Astrocyte (in vitro differentiated cells and primary cell): Measurements from ENCODE around the gene GPBP1. TPM values are rescaled to one million over a fixed set of nuclear protein-coding genes. Genes with fewer than 3 reads are reported as not detected.

Experiments
- DNase-seq: peaks from one replicate; pipeline ENCODE4 v3.0.0-alpha.2; 2010; ENCODE audit warnings: low read depth
- FAIRE-seq: peaks from 2 replicates; lab custom pipeline; 2011; peaks lifted over from hg19 to GRCh38; lab: Jason Lieb, UNC
- H2AFZ ChIP-seq: 2 replicates; pipeline ENCODE4 v1.6.0; 2012; ENCODE audit warnings: low read depth, low read length, inconsistent platforms
- H3K27ac ChIP-seq: 2 replicates; pipeline ENCODE4 v1.5.1; 2011; ENCODE audit warnings: low read depth, low read length, inconsistent platforms
- H3K27me3 ChIP-seq: 2 replicates; pipeline ENCODE4 v1.6.0; 2011; ENCODE audit warnings: low read length, inconsistent platforms; ENCODE audit not compliant: insufficient read depth
- H3K36me3 ChIP-seq: 2 replicates; pipeline ENCODE4 v1.5.1; 2011; ENCODE audit warnings: low read length, inconsistent platforms; ENCODE audit not compliant: insufficient read depth
- H3K4me1 ChIP-seq: 2 replicates; pipeline ENCODE4 v1.5.1; 2011; ENCODE audit warnings: low read length, inconsistent platforms; ENCODE audit not compliant: insufficient read depth
- H3K4me2 ChIP-seq: 2 replicates; pipeline ENCODE4 v1.6.0; 2012; ENCODE audit warnings: low read length, inconsistent platforms
- H3K4me3 ChIP-seq: 2 replicates; pipeline ENCODE4 v1.5.1; 2011; ENCODE audit warnings: low read depth, mild to moderate bottlenecking, low read length, inconsistent platforms; ENCODE audit not compliant: insufficient read depth
- H3K79me2 ChIP-seq: 2 replicates; pipeline ENCODE4 v1.6.0; 2012; ENCODE audit warnings: mild to moderate bottlenecking, low read length, inconsistent platforms; ENCODE audit not compliant: insufficient read depth
- H3K9ac ChIP-seq: 2 replicates; pipeline ENCODE4 v1.6.0; 2012; ENCODE audit warnings: mild to moderate bottlenecking, low read length, inconsistent platforms
- H3K9me3 ChIP-seq: 2 replicates; pipeline ENCODE4 v1.5.1; 2012; ENCODE audit warnings: low read depth, mild to moderate bottlenecking, low read length, inconsistent platforms; ENCODE audit not compliant: insufficient read depth
- H4K20me1 ChIP-seq: 2 replicates; pipeline ENCODE4 v1.6.0; 2012; ENCODE audit warnings: low read length, inconsistent platforms; ENCODE audit not compliant: insufficient read depth
- H3K27ac Mint-ChIP-seq: one replicate; pipeline ENCODE4 v1.8.0; 2021; ENCODE audit warnings: mild to moderate bottlenecking, mixed read lengths; ENCODE audit not compliant: unreplicated experiment
- H3K27me3 Mint-ChIP-seq: one replicate; pipeline ENCODE4 v1.8.0; 2021; ENCODE audit warnings: low read depth, mixed read lengths; ENCODE audit not compliant: unreplicated experiment
- H3K36me3 Mint-ChIP-seq: one replicate; pipeline ENCODE4 v1.8.0; 2021; ENCODE audit warnings: low read depth, mixed read lengths; ENCODE audit not compliant: unreplicated experiment
- H3K4me1 Mint-ChIP-seq: one replicate; pipeline ENCODE4 v1.8.0; 2021; ENCODE audit warnings: low read depth, mixed read lengths; ENCODE audit not compliant: unreplicated experiment
- H3K4me3 Mint-ChIP-seq: one replicate; pipeline ENCODE4 v1.8.0; 2021; ENCODE audit warnings: mild to moderate bottlenecking, moderate library complexity, mixed read lengths; ENCODE audit not compliant: unreplicated experiment
- H3K9me3 Mint-ChIP-seq: one replicate; pipeline ENCODE4 v1.8.0; 2021; ENCODE audit warnings: mild to moderate bottlenecking, mixed read lengths; ENCODE audit not compliant: unreplicated experiment
- EZH2 ChIP-seq: IDR thresholded peaks from 2 replicates; pipeline ENCODE4 v1.6.1; 2012; ENCODE audit warnings: mild to moderate bottlenecking, low read length, inconsistent platforms; ENCODE audit not compliant: insufficient read depth
- total RNA-seq: library from RNA; stranded (reverse); gene quantifications from 2 replicates; pipeline ENCODE4 v1.2.1, GENCODE V29; 2021
- TF ChIP-seq, protein P1 (sequence below): IDR thresholded peaks from 2 replicates; pipeline ENCODE4 v1.5.1; 2011; ENCODE audit warnings: low read depth, mild to moderate bottlenecking, inconsistent platforms, low read length, moderate library complexity; ENCODE audit not compliant: insufficient read depth

The GPBP1 gene
- total RNA-seq, 1 donor from 2014 or later: 59.8 TPM

DNA sequence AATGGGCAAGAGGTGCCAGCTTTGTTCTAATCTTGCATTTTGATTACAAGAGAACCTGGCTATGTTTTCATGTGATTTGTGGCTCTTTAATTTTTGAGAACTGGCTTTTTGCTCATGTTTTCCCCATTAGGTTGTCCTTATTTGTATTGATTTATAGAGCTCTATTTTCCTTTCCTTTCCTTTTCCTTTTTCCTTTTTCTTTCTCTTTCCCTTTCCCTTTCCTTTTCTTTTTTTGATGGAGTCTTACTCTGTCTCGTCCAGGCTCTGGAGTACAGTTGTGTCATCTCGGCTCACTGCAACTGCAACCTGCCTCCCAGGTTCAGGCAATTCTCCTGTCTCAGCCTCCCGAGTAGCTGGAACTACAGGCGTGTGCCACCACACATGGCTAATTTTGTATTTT lies 55.5 kb downstream of the GPBP1 start:
- peaks cover 6% of the 10 kb centered on the region for H3K9me3 ChIP-seq
- Mint-ChIP-seq H3K4me3 (no peak overlapping the region), H3K4me1 (no peaks in the 10 kb centered on the region), H3K9me3 (peaks cover 13% of the 10 kb centered on the region), H3K36me3 (peaks cover 30% of the 10 kb centered on the region), H3K27me3 (no peaks in the 10 kb centered on the region), H3K27ac (no peak overlapping the region)
- DNase-seq: no peak
- no peak overlapping the region for H3K4me3 ChIP-seq
- no peaks in the 10 kb centered on the region for H3K4me1 ChIP-seq
- no peak overlapping the region for H2AFZ ChIP-seq
- H3K27me3 ChIP-seq: no peaks in the 10 kb centered on the region
- H3K27ac ChIP-seq: no peak overlapping the region
- FAIRE-seq: no peak
- H3K4me2 ChIP-seq: no peak overlapping the region
- peaks cover 65% of the 10 kb centered on the region for H3K79me2 ChIP-seq
- peaks cover 38% of the 10 kb centered on the region for H4K20me1 ChIP-seq
- H3K36me3 ChIP-seq: peaks cover 20% of the 10 kb centered on the region
- TF ChIP-seq, protein P1, sequence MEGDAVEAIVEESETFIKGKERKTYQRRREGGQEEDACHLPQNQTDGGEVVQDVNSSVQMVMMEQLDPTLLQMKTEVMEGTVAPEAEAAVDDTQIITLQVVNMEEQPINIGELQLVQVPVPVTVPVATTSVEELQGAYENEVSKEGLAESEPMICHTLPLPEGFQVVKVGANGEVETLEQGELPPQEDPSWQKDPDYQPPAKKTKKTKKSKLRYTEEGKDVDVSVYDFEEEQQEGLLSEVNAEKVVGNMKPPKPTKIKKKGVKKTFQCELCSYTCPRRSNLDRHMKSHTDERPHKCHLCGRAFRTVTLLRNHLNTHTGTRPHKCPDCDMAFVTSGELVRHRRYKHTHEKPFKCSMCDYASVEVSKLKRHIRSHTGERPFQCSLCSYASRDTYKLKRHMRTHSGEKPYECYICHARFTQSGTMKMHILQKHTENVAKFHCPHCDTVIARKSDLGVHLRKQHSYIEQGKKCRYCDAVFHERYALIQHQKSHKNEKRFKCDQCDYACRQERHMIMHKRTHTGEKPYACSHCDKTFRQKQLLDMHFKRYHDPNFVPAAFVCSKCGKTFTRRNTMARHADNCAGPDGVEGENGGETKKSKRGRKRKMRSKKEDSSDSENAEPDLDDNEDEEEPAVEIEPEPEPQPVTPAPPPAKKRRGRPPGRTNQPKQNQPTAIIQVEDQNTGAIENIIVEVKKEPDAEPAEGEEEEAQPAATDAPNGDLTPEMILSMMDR: no peak
- TF ChIP-seq EZH2: no peak
- H3K9ac ChIP-seq: no peak overlapping the region

DNA sequence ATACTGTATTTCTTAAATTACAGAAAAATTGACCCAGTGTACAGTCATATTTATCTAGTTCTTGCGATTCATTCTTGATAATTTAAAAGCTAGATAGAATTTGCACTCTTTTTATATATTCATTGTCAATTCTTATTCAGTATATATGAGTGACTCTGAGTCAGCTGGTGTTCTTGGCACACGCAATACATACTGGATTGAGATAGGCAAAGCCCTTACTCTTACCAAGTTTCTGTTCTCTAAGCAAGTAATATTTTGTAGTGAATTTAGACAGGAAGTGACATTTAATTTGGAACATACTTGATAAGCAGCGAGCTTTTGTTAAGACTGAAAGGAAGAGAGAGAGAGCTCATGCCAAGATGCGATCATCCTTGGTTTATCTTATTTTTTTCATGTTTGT lies 57.7 kb downstream of the GPBP1 start:
- peaks cover 48% of the 10 kb centered on the region for H3K79me2 ChIP-seq
- peaks cover 20% of the 10 kb centered on the region for H3K36me3 ChIP-seq
- H3K4me1 Mint-ChIP-seq: no peaks in the 10 kb centered on the region

More for the DNA sequence above, 57.7 kb downstream of the GPBP1 start:
- Mint-ChIP-seq H3K9me3 (peaks cover 13% of the 10 kb centered on the region), H3K4me3 (no peak overlapping the region), H3K27ac (no peak overlapping the region), H3K27me3 (no peaks in the 10 kb centered on the region), H3K36me3 (peaks cover 31% of the 10 kb centered on the region)
- H3K9ac ChIP-seq: no peak overlapping the region
- H3K4me3 ChIP-seq: no peak overlapping the region
- FAIRE-seq (no peak), DNase-seq (peak; percentile 15)
- no peak overlapping the region for H3K4me2 ChIP-seq
- peaks cover 20% of the 10 kb centered on the region for H4K20me1 ChIP-seq
- H3K9me3 ChIP-seq: peaks cover 6% of the 10 kb centered on the region
- TF ChIP-seq EZH2: no peak
- TF ChIP-seq, protein P1: no peak
- H3K27me3 ChIP-seq: no peaks in the 10 kb centered on the region
- H2AFZ ChIP-seq: no peak overlapping the region
- no peak overlapping the region for H3K27ac ChIP-seq
- H3K4me1 ChIP-seq: no peaks in the 10 kb centered on the region
